Kidney capillary endothelial cell (primary cell): Measurements from ENCODE around the gene CCDC71.

ENCODE experiments used
- DNase-seq: peaks from one replicate; pipeline ENCODE4 v3.0.0-alpha.2; 2018; ENCODE audit warnings: low spot score

The CCDC71 gene

DNA sequence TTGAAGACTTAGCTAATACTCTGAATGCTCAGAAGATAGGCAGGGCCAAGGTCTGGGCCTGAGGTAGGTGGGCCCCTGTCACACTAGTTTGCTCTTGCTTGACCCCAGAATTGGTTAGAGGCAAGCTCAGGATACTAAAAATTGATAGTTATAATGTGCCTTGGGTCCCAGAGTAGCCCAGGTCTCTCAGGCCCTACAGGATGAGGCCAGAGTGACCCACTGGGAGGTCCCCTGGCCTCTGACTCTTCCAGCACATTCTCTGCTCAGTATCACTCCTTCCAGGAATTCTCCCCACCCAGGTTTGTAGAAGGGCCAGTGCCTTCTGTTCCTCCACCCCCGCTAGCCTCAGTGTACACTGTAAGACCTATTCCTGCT is 4.6 kb upstream of the CCDC71 start:
- no peak for DNase-seq

GRCh38 chr3:49166752-49167556 is 823 bp upstream of the CCDC71 start:
- no peak for DNase-seq

GRCh38 chr3:49164983-49165720 is 979 bp downstream of the CCDC71 start:
- DNase-seq, result no peak

DNA sequence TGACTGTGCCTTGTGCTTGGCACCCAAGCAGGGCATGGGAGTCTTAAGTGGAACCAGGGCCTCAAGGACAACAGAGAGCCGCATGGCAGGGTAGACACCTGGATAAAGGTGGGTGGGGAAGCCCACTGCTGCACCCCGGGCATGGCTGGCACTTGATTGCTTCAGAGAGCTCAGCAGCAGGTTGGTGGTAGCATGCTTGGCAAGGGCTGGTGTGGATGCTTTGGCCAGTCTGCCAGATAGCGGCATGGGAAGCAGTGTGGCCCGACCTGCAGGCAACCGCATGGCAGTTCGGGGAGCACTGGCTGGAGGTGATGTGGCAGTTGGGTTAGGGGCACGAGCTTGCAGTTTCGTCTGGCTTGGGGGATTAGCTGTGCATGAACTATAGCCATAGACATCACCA is 2.5 kb downstream of the CCDC71 start:
- no peak for DNase-seq

GRCh38 chr3:49162751-49163419 is 3.2 kb downstream of the CCDC71 start:
- no peak for DNase-seq

DNA sequence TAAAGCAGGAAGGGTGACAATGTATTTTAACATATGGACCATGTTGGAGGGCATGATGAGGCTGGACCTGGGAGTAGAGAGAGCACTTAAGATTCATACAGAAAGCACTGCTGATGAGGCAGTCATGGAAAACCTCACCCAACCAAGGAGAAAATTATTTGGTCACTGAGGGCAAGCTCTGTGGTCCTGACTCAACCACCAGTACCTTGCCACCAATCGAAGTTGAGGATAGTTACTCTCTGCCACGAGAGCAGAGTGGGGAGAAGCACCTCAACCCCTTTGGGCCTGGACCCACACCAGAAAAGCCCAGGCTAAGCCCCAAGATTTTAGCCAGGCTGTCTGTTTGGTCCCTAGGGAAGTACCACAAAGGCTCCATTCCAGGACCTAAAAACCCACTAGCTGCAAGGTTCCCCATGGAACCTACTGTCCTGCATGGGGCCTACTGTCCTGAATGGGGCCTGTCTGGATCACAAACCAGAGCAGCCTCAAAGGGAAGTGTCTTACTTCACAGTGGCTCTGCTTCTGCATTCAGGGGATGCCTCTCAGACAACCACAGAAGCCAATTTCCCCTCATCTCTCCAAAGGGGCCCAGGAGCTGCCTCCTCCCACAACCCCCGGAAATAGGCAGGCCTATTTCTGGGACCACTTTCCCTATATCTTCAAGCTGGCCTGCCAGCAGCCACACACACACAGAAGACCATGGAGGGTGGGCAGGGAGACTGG is 4.2 kb downstream of the CCDC71 start:
- no peak for DNase-seq

DNA sequence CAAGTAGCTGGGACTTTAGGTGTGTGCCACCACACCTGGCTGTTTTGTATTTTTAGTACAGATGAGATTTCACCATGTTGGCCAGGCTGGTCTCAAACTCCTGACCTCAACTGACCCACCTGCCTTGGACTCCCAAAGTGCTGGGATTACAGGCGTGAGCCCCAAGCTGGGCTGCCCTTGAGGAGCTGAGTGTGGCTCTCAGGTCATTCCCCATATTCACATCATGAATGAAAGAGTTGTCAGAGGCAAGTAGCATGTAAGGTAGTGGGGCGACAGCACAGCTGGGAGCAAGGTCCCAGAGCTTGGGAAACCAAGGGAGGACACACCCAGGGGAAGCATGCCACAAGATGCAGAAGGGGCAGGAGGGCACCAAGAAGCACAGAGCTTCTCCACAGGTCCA is 4.9 kb downstream of the CCDC71 start:
- DNase-seq, result no peak

DNA sequence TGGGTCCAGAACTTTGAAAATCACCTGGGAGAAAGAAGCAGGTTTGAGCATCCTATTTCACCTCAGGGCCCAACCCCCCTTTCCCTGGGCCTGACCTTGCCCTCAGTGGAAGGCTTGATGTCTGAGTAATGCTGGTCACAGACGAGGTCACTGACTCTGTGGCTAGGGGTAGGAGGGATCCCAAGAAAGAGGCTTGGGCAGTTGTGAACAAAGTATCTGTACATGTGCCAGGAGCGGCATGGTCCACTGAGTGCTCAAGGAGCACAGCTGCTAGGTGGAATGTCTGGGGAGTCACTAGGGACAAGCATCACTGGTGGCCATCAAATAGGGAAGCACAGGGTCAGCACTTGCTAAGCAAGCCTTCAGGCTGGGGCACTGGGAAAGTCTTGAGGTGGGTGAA is 7.3 kb downstream of the CCDC71 start:
- DNase-seq, result no peak

DNA sequence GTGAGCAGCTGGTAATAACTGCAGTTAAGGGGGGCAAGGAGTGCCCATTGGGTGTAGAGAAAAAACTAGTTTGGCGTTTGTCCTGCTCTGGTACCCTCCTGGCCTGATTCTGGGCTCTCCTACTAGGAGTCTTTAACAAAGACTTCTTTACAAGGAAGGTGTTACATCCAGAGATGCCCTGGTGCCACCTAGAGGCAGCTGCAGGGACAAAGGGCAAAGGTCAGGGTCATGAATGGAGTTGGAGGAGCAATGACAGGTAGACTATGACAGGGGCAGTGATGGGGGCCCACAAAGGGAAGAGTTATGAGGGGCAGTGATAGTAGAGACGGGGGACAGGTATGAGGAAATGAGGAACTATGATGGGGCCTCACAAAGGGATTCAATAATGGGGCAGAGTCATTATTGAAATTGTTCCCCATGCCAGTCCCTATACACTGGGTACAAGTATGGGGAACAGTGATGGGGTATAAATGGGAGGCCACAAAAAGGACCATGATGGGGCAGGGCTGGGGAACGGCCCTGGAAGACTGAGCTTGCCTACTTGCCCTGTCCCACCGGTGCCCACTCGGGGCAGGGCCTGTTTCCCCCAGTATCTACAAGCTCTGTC is 7.9 kb downstream of the CCDC71 start:
- DNase-seq, result no peak

DNA sequence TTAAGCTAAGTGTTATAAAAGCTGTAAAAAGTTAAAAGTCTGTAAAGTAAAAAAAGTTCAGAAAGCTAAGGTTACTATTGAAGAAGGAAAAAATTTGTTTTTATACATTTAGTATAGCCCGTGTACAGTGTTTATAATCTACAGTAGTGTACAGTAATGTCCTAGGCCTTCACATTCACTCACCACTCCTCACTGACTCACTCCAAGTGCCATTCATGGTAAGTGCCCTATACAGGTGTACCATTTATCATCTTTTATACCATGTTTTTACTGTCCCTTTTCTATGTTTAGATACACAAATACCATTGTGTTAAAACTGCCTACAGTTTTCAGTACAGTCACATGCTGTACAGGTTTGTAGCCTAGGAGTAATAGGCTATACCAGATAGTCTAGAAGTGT is 8.8 kb downstream of the CCDC71 start:
- no peak for DNase-seq

- no peak for DNase-seq
Measured at GRCh38 chr3:49153349-49153912, 12.7 kb downstream of the CCDC71 start.

- DNase-seq, result no peak
Measured at GRCh38 chr3:49151610-49152009, 14.5 kb downstream of the CCDC71 start.

GRCh38 chr3:49148159-49148558 is 18.0 kb downstream of the CCDC71 start:
- no peak for DNase-seq

- DNase-seq, result no peak
Measured at GRCh38 chr3:49140080-49140479, 26.1 kb downstream of the CCDC71 start.

- no peak for DNase-seq
Measured at GRCh38 chr3:49135499-49135898, 30.6 kb downstream of the CCDC71 start.

- no peak for DNase-seq
Measured at GRCh38 chr3:49134471-49135265, 31.5 kb downstream of the CCDC71 start.

GRCh38 chr3:49133226-49133951 is 32.7 kb downstream of the CCDC71 start:
- DNase-seq, result peak; percentile 89

DNA sequence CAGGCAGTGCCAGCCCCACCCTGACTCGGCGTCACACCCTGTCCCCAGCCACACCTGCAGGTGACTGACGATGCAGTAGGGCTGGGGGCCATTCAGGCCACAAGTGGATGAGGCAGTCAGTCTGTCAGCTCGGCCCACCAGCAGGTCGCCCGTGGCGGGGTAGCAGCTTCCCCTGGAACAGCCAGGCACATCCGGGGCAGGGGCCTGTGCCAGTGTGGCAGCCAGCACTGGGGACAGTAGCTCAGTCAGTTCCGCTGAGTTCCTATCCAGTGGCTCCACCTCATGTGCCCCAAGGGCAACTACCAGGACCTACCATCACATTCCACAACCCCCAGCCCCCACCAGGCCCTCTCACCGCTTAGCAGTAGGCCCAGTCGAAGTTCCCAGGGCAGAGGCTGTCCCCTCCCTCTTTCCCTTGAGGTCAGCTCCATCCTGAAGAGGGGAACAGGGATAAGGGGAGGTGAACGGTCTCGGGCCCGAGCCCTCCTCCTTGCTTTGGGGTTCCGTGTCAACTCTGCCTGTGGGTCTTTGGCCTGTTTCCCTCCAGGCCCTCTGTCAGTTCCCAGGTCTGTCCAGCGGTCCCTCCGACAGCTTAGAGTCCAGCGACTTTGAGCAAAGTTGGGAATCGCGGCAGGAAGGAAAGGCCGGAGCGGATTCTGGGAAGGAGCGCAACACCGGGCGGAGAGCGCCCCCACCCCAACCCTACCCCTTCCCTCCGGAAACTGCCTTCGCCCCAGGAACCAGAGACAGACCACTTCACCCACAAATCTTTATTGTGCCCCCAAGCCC is 33.5 kb downstream of the CCDC71 start, which contains the start of gene LAMB2:
TSS of gene LAMB2 (minus strand) at position 614 of the 789 bp plus-strand sequence. CDS start at position 431, 183 bp downstream.
- DNase-seq, result peak; percentile 71

- no peak for DNase-seq
Measured at GRCh38 chr3:49132073-49132436, 34.1 kb downstream of the CCDC71 start.
